DMS153 treated with DMSO at 0.1 percent for 48 hours (cell line): Measurements from ENCODE around the gene DESI1.
"Not testable (repeated sequence)": the region's sequence is repeated elsewhere in the genome, so short reads cannot be mapped to it uniquely, and the experiment has no call there.

ENCODE experiments used
- DNase-seq: peaks from one replicate; lab custom pipeline; 2025; ENCODE audit not compliant: unreplicated experiment; lab: John Stamatoyannopoulos, UW

Gene DESI1

DNA sequence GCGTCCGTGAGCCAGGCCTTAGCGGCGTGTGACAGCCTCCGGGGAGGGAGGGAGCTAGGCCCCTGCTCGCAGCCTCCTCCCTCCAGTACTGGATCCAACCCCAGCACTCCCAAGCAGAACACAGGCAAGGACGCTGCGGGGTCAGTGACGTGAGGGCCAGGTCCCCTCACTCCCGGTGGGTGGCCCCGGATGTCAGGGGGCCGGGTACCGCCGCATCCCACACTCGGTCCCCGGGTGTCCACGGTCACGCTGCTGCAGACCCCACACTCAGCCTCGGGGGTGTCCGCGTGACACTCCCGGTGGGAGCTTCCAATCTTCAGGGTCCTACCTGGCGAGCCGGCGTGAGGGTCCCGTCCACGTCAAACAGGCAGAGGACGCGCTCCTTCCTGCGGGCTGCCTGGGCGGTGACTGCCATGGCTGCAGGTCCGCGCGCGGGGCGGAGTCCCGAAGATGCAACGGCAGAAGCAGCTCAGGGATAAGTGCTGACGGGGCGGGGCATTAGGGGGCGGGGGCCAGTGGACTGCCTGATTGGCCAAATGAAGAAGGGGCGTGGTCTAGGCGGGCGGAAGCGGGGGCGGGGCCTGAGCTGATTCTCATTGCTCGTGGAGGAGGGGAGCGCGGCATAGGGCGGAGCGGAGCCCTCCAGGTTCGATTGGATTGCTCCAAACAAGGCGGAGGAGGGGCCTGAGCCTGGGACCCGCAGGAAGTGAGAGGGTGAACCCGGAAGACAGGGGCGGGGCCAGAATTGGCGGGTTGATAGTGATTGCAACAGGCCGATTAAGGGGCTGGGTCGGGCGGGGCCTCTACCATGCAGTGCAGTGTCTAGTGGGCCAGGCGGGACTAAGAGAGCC, 31.2 kb downstream of the DESI1 start, which contains the start of gene PMM1:
PMM1 (minus strand) TSS at position 450 of the 851 bp plus-strand sequence; CDS start at position 415, 35 bp downstream.
- DNase-seq = peak; percentile 98

DNA sequence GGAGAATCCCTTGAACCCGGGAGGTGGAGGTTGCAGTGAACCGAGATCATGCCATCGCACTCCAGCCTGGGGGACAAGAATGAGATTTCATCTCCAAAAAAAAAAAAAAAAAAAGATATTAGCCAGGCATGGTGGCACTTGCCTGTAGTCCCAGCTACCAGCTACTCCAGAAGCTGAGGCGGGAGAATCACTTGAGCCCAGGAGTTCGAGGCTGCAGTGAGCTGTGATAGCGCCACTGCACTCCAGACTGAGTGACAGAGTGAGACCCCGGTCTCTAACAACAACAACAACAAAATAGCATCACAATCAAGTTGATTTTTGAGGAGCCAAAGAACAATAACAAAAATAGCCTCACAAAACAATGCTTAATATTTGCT, 33.5 kb downstream of the DESI1 start:
- DNase-seq = no peak

DNA sequence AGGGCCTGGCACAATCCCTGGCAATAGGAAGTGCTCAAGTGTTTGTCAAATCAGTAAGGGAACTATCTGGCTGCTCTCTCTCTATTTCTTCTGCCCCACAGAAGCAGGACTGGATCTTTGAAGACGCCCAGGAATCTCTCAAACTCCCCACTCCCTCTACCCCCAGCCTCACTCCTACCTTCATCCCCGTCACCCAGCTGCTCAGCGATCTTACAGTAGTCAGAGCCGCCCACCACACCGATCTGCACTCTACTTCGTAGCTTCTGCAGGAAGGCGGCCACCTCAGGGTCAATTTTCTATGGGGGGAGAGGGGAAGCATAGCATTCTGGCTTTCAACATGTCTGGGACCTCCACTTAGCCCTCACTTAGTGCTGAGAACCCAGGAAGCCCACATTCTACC, 34.9 kb downstream of the DESI1 start:
- DNase-seq = no peak

DNA sequence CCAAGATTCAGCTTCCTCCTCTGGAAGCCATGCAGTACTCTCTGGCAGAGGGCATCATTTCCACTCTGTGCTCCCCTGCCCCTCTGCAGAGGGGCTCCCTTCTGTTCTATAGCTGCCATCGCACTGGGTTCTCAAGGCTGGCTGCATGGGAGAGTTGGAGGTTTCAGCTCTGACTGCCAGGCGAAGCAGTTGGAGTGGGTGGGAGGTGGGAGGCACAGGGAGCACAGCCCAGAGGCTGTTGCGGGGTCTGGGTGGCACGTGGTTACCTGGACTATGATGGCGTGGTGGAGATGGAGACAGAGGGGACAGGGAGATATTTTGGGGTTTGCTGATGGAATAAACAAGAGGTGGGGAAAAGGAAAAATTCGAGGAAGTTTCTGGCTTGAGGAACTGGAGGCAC, 36.0 kb downstream of the DESI1 start:
- DNase-seq = no peak

DNA sequence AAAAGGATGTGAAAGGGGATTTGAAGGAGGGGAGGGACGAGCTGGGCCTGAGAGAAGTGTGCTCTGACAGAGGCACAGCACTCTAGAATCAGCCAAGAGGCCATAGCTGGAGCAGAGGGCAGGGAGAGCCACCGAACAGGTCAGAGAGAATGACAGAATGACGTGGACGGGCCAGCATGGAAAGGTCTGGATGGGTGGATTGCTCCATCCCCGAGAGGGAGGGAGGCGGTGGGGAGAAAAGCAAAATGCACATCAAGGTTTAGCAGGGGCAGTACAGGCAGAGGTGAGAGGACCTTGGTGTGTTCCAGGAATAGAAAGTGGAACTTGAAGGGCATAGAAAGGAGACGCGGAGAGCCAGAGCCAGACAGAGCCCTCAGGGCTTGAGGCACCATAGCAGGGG, 38.1 kb downstream of the DESI1 start:
- DNase-seq = no peak

DNA sequence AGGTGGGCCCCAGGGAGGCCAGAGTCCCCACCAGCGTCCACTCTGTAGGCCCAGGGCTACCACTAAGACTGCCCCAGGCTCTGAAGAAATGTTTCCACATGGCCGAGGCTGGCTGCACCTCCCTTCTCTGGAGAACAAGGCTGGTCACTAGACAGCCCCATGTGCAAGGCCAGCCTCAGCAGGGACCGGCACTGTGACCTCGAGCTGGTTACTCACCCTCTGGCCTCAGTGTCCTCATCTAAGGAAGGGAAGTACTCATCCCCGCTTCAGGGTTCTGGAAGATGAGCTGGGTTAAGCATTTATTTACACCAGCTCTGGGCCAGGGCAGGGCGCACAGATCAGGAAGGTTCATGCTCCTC, 40.9 kb downstream of the DESI1 start:
- no peak for DNase-seq

GRCh38 chr22:41579297-41579996, 41.4 kb downstream of the DESI1 start:
- no peak for DNase-seq

GRCh38 chr22:41578818-41579217, 42.0 kb downstream of the DESI1 start:
- DNase-seq = no peak

- no peak for DNase-seq
Observed at GRCh38 chr22:41578114-41578513, 42.7 kb downstream of the DESI1 start.

DNA sequence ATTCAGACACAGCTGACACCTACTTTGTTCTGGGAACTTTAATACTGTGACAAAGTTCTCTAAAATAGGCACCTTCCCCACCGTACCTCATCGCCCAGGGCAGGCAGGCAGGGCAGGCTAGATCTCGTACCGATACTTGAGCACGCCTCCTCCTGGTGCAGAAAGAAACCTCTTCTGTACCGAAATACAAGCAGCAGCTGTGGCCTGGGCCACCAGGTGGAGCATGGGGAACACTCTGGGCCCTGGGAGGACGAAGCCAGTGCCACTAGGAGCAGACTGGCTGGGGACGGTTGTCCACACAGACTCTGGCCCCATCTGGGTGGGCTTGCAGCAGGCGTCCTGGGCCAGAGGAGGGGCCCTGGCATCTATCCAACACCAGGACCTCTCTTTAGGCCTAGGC, 44.0 kb downstream of the DESI1 start:
- DNase-seq = peak; percentile 12

- DNase-seq = no peak
Observed at GRCh38 chr22:41575533-41575932, 45.3 kb downstream of the DESI1 start.

- DNase-seq = no peak
Observed at GRCh38 chr22:41574847-41575381, 45.9 kb downstream of the DESI1 start.

GRCh38 chr22:41573677-41574076, 47.2 kb downstream of the DESI1 start:
- no peak for DNase-seq

- not testable (repeated sequence) for DNase-seq
Observed at GRCh38 chr22:41572305-41572704, 48.5 kb downstream of the DESI1 start.

DNA sequence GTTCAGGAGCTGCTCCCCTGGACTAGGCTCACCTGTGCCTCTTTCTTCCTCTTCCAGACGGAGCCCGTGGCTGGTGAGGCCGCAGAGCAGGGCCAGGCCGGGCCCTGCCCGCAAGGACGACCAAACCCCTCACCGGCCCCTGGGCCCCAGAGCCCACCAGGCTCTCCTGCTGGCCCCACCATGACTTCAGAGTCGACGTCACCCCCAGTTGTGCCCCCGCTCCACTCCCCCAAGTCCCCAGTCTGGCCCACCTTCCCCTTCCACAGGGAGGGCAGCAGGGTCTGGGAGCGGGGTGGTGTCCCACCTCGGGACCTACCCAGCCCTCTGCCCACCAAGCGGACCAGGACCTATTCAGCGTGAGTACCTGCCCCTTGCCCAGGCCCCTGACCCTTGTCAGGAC, 49.1 kb downstream of the DESI1 start:
- DNase-seq = no peak

GRCh38 chr22:41570221-41570620, 50.6 kb downstream of the DESI1 start:
- no peak for DNase-seq

- no peak for DNase-seq
Observed at GRCh38 chr22:41568811-41569210, 52.0 kb downstream of the DESI1 start.

- DNase-seq = no peak
Observed at GRCh38 chr22:41567512-41567768, 53.4 kb downstream of the DESI1 start.

GRCh38 chr22:41565403-41566054, 55.3 kb downstream of the DESI1 start:
- DNase-seq = no peak

- no peak for DNase-seq
Observed at GRCh38 chr22:41564563-41564962, 56.3 kb downstream of the DESI1 start.

- DNase-seq = no peak
Observed at GRCh38 chr22:41563051-41563711, 57.7 kb downstream of the DESI1 start.
